ENCODE data around the gene GPR55. TPM values are rescaled to one million over a fixed set of nuclear protein-coding genes. Genes with fewer than 3 reads are reported as not detected.

GPR55 gene
- total RNA-seq, 1 experiment from 2014 or later: 0.07 TPM

DNA sequence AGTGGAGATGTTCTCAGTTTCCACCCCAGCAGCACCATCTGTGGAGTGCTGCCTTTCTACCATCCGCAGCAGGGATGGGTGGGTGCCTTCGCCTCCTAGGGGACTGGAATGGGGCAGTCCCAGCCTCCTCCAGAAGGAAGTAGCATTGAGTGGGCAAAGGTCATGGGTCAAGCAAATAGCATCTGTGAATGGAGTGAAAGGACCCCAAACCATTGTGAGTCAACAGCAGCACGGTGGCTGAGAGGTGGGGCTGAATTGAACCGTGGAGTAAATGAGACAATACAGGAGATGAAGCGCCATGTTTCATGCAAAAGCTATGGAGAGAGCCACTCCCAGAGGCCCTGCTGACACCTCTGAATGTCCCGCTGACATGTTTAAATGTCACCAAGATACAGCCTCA lies 9.7 kb downstream of the GPR55 start:
- POLR2A ChIA-PET (ENCODE audit: unreplicated experiment): no interaction called here
- H3K9me3 ChIP-seq (ENCODE audit: low read length): no peaks in the 10 kb centered on the region
- intact Hi-C loops (cut with micrococcal nuclease): no loop called here
- H3K4me3 ChIP-seq (ENCODE audit: low read length): no peak overlapping the region
- H4K20me1 ChIP-seq (ENCODE audit: low read length): no peaks in the 10 kb centered on the region
- no peaks in the 10 kb centered on the region for H3F3A ChIP-seq (ENCODE audit: low read length, unreplicated experiment)
- H3K27me3 ChIP-seq (ENCODE audit: low read length): peaks cover 20% of the 10 kb centered on the region
- BruUV-seq (replicated peaks): no TSS peak
- no peak for DNase-seq
- no peak overlapping the region for H3K9ac ChIP-seq (ENCODE audit: low read length)
- H2AFZ ChIP-seq (ENCODE audit: low read length): no peak overlapping the region
- CTCF ChIA-PET: no interaction called here
- H3K9me2 ChIP-seq (replicated peaks; ENCODE audit: low read length): no peaks in the 10 kb centered on the region
- no peaks in the 10 kb centered on the region for H3K79me2 ChIP-seq (ENCODE audit: low read length)
- H3K4me1 ChIP-seq (ENCODE audit: insufficient read depth, low read length): no peaks in the 10 kb centered on the region
- no peak overlapping the region for H3K27ac ChIP-seq (ENCODE audit: low read length)
- H3K36me3 ChIP-seq (ENCODE audit: low read depth, low read length): no peaks in the 10 kb centered on the region
- ATAC-seq: no peak
- no peak for TF ChIP-seq EZH2 (IDR thresholded peaks at IDR 0.05; ENCODE audit: low read length, unreplicated experiment)
- TF ChIP-seq EZH2phosphoT487 (IDR thresholded peaks at IDR 0.05; ENCODE audit: borderline replicate concordance, low read length): no peak
- H3K4me2 ChIP-seq (ENCODE audit: low read length): no peak overlapping the region

DNA sequence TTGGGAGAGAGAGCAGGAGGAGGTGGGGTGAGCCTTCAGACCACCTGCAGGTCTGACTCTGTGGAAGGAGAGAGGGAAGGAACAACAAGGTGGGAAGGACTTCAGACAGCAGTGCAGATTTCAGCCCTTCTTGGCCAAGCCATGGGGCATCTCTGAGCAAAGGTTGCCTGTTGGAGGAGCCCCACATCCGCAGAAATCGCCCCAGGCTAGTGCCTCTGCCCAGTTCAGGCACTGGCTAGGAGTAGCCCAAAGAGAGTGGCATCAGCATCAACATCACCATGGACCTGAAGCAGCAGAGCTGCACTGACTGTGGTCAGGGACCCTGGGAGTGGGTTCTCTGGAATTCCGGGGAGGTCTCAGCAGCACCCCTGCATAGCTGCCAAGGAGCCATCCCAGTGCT lies 10.2 kb downstream of the GPR55 start:
- Histone ChIP-seq H3F3A (ENCODE audit: low read length, unreplicated experiment) (no peaks in the 10 kb centered on the region), H3K27ac (ENCODE audit: low read length) (no peak overlapping the region), H3K27me3 (ENCODE audit: low read length) (peaks cover 20% of the 10 kb centered on the region), H2AFZ (ENCODE audit: low read length) (no peak overlapping the region), H3K9ac (ENCODE audit: low read length) (no peak overlapping the region), H3K4me3 (ENCODE audit: low read length) (no peak overlapping the region), H3K4me1 (ENCODE audit: insufficient read depth, low read length) (no peaks in the 10 kb centered on the region), H3K9me2 (replicated peaks; ENCODE audit: low read length) (no peaks in the 10 kb centered on the region), H3K4me2 (ENCODE audit: low read length) (no peak overlapping the region), H4K20me1 (ENCODE audit: low read length) (no peaks in the 10 kb centered on the region), H3K79me2 (ENCODE audit: low read length) (no peaks in the 10 kb centered on the region), H3K36me3 (ENCODE audit: low read depth, low read length) (no peaks in the 10 kb centered on the region), H3K9me3 (ENCODE audit: low read length) (no peaks in the 10 kb centered on the region)
- TF ChIP-seq EZH2 (IDR thresholded peaks at IDR 0.05; ENCODE audit: low read length, unreplicated experiment): no peak
- no peak for TF ChIP-seq CTCF (conservative IDR thresholded peaks at IDR 0.05; ENCODE audit: low read depth, low read length)
- TF ChIP-seq EZH2phosphoT487 (IDR thresholded peaks at IDR 0.05; ENCODE audit: borderline replicate concordance, low read length): no peak
- DNase-seq: no peak
- intact Hi-C loops (cut with micrococcal nuclease): no loop called here
- no TSS peak for BruUV-seq (replicated peaks)
- ChIA-PET CTCF (no interaction called here), POLR2A (ENCODE audit: unreplicated experiment) (no interaction called here)
- no peak for ATAC-seq

DNA sequence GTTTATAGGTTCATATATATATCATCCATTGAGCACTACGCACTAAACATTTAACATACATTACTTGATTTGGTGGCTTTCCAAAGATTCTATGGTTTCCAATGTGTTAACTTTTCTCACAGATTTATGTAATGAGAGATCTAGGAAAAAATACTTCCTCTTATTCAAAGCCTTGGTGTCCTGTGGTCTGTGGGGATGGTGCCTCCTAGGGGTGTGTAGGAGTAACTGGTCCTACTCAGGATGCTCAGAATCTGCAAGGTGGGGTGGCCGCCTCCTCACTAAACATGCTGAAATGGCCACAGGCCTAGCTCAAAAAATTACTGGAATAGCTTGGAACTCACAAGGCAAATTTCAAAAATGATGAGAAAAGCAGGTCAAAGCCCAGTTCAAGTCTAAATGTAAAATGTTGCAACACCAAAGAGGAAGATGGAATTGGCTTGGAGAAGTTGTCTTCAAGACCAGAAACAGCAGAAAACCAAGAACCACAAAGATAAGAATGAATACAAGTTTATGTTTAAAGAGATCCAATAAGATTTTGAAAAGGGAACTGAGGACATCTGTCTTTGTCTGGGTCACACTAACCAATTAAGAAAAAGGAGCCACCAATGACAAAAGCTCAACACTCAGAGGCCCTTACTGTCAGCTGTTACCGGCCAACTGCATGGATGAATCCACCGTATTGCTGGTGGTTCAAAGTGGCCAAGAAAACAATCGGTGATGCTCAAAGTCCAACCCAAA lies 11.5 kb downstream of the GPR55 start:
- DNase-seq (no peak), ATAC-seq (no peak)
- ChIA-PET CTCF (interaction anchor here (0.6 kb wide), 1 partner anchor 94 kb away, joined by 3 read pairs; no protein-coding TSS in a partner anchor), POLR2A (ENCODE audit: unreplicated experiment) (no interaction called here)
- Histone ChIP-seq H3K27ac (ENCODE audit: low read length) (no peak overlapping the region), H3K79me2 (ENCODE audit: low read length) (no peaks in the 10 kb centered on the region), H2AFZ (ENCODE audit: low read length) (no peak overlapping the region), H3K9me2 (replicated peaks; ENCODE audit: low read length) (no peaks in the 10 kb centered on the region), H3K9ac (ENCODE audit: low read length) (no peak overlapping the region), H3K27me3 (ENCODE audit: low read length) (peaks cover 8% of the 10 kb centered on the region), H3K36me3 (ENCODE audit: low read depth, low read length) (no peaks in the 10 kb centered on the region), H3K4me3 (ENCODE audit: low read length) (no peak overlapping the region), H3K4me2 (ENCODE audit: low read length) (no peak overlapping the region), H4K20me1 (ENCODE audit: low read length) (no peaks in the 10 kb centered on the region), H3F3A (ENCODE audit: low read length, unreplicated experiment) (no peaks in the 10 kb centered on the region), H3K4me1 (ENCODE audit: insufficient read depth, low read length) (peaks cover 10% of the 10 kb centered on the region), H3K9me3 (ENCODE audit: low read length) (no peaks in the 10 kb centered on the region)
- intact Hi-C loops (cut with micrococcal nuclease): no loop called here
- BruUV-seq (replicated peaks): no TSS peak
- no peak for TF ChIP-seq EZH2 (IDR thresholded peaks at IDR 0.05; ENCODE audit: low read length, unreplicated experiment)
- peak; percentile 55 for TF ChIP-seq CTCF (conservative IDR thresholded peaks at IDR 0.05; ENCODE audit: low read depth, low read length)
- no peak for TF ChIP-seq EZH2phosphoT487 (IDR thresholded peaks at IDR 0.05; ENCODE audit: borderline replicate concordance, low read length)
